Measurements from ENCODE around the gene ACSS1.

The ACSS1 gene

DNA sequence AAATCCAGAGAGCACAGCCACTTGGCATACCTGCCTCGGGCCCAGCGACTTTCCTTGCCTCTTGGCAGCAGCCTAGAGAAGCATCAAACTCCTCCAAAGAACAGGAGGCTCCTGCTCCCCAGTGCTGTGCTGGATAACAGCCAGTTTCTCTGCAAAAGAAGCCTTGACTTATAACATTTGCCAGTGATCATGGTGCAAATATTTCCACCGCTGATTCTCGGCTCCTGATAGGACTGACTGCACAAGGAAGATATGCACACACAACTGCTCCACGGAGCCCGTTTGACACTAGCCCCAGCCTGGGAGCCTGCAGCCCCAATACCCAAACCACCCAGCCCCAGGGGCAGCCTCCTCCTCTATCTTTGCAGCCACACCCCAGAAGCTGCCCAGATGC lies 17.5 kb downstream of the ACSS1 start:
- no peaks in the 10 kb centered on the region for H3K36me3 ChIP-seq (ENCODE audit: control insufficient read depth, insufficient read depth, low read length)
- H3K27me3 ChIP-seq (ENCODE audit: control insufficient read depth, insufficient read depth, low read length), result no peaks in the 10 kb centered on the region
- H3K9ac ChIP-seq (ENCODE audit: low read depth, low read length), result no peak overlapping the region
- no peaks in the 10 kb centered on the region for H3K9me3 ChIP-seq (ENCODE audit: control insufficient read depth, insufficient read depth, low read length)
- no peaks in the 10 kb centered on the region for H3K4me1 ChIP-seq (ENCODE audit: control insufficient read depth, insufficient read depth, low read length)
- no peak overlapping the region for H3K4me3 ChIP-seq (ENCODE audit: low read depth, low read length)

DNA sequence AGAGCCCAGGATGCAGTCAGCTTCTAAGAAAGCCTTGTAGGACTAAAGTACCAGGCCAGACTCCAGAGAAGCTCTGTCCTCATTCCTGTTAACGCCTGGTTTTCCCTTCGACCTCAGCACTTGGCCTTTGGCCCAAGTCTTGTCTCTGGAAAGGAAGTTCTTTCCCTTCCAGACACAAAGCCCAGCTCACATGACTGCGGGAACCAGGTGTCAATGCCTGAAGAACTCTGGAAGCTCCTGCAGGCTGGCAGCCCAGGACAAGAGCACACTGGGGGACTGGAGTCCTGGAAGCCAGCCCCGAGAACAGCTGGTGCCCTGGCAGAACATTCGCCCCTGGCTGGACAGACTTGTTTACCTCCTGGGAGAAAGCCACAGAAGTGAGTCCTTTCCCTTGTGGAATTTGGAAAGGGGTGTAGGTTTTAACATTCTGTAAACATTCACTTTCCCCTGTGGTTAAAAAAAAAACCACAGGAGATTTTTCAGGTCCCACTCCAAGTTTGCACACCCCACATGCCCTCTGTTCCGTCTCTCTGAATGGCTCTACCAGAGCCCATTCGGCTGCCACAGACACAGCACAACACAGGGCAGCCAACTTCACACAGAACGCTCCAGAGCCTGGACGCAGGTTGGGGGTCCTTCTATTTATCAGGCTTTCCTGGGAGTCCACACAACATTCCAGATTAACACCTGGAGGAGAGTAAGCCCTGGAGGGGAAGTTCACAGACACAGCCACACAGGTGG lies 18.1 kb downstream of the ACSS1 start:
- no peaks in the 10 kb centered on the region for H3K27me3 ChIP-seq (ENCODE audit: control insufficient read depth, insufficient read depth, low read length)
- no peaks in the 10 kb centered on the region for H3K4me1 ChIP-seq (ENCODE audit: control insufficient read depth, insufficient read depth, low read length)
- H3K9me3 ChIP-seq (ENCODE audit: control insufficient read depth, insufficient read depth, low read length), result no peaks in the 10 kb centered on the region
- no peak overlapping the region for H3K9ac ChIP-seq (ENCODE audit: low read depth, low read length)
- no peak overlapping the region for H3K4me3 ChIP-seq (ENCODE audit: low read depth, low read length)
- H3K36me3 ChIP-seq (ENCODE audit: control insufficient read depth, insufficient read depth, low read length), result no peaks in the 10 kb centered on the region

DNA sequence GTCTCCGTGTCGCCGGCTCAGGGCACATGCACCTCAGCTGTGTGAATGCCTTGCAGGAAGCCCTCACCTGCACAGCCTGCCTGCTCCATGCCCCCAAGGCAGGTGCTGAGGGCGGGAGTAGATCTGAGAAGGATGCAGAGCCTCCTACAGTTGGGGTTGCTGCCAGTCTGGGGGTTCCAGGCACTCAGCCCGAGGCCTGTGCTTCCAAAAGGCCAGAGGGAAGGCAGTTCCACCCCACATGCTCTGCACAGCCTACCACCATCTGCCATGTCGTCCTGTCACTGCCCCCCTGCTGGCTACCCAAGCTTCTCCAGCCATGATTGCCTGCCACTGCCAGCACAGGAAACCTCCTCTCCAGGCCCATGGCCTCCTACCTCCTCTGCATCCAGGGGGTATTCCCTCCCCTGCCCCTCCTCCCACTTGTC lies 19.3 kb downstream of the ACSS1 start:
- no peak overlapping the region for H3K9ac ChIP-seq (ENCODE audit: low read depth, low read length)
- H3K27me3 ChIP-seq (ENCODE audit: control insufficient read depth, insufficient read depth, low read length), result peaks cover 3% of the 10 kb centered on the region
- H3K4me1 ChIP-seq (ENCODE audit: control insufficient read depth, insufficient read depth, low read length), result no peaks in the 10 kb centered on the region
- H3K9me3 ChIP-seq (ENCODE audit: control insufficient read depth, insufficient read depth, low read length), result no peaks in the 10 kb centered on the region
- H3K4me3 ChIP-seq (ENCODE audit: low read depth, low read length), result no peak overlapping the region
- H3K36me3 ChIP-seq (ENCODE audit: control insufficient read depth, insufficient read depth, low read length), result no peaks in the 10 kb centered on the region

DNA sequence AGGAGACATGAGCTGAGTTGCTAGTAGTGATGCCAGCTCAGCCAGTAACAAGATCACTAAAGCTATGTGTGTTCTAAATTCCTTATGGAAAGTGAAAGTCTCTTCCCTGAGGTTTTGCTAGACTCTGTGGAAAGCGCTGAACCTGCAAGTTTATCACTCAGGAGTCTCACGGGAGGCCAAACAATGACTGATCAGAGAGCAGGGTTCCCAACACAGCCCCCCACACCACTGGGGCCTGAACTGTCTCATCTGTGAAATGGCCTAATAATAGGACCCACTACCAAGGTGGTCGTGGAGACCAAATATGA lies 19.9 kb downstream of the ACSS1 start:
- no peak overlapping the region for H3K4me3 ChIP-seq (ENCODE audit: low read depth, low read length)
- H3K9me3 ChIP-seq (ENCODE audit: control insufficient read depth, insufficient read depth, low read length), result no peaks in the 10 kb centered on the region
- no peaks in the 10 kb centered on the region for H3K36me3 ChIP-seq (ENCODE audit: control insufficient read depth, insufficient read depth, low read length)
- no peak overlapping the region for H3K9ac ChIP-seq (ENCODE audit: low read depth, low read length)
- peaks cover under 1% of the 10 kb centered on the region for H3K4me1 ChIP-seq (ENCODE audit: control insufficient read depth, insufficient read depth, low read length)
- H3K27me3 ChIP-seq (ENCODE audit: control insufficient read depth, insufficient read depth, low read length), result peaks cover 3% of the 10 kb centered on the region

DNA sequence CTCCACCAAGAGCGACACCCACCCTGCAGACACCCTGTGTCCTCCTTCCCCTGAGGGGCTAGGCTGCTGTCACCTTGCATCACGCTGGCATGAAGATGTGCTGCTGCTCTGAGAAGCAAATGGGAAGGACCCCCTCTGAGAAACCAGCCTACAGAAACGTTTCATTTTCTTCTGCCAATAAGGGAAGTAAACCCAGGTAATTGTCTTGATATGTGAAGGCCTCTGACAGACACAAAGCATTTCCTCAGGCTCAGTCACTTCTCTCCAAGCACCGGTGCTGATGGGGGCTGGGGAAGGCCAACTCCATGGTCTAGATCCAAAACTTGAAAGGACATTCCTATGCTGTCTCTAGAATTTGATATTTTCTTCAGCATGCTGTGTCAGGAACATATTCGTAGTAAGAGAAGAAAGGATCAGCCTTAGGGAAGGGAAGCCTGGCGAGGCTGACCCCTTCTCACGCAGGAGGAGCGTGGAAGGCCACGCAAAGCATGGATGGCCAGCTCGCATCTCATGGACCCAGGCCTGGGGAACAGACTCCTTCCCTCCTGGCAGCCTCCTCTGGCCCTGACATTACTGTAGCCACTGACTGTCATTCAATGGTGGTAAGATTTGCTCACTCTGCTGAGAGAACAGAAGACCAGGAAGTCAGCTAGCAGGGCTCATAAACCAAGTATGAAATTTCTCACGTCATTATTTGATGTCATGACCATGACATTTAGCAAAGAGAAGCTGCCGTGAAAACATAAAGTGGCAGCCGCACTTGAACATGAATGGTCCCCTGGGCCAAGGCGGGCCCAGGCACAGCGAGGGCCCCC lies 20.4 kb downstream of the ACSS1 start:
- Histone ChIP-seq H3K9ac (ENCODE audit: low read depth, low read length) (no peak overlapping the region), H3K4me3 (ENCODE audit: low read depth, low read length) (no peak overlapping the region), H3K36me3 (ENCODE audit: control insufficient read depth, insufficient read depth, low read length) (no peaks in the 10 kb centered on the region), H3K4me1 (ENCODE audit: control insufficient read depth, insufficient read depth, low read length) (peaks cover 2% of the 10 kb centered on the region), H3K27me3 (ENCODE audit: control insufficient read depth, insufficient read depth, low read length) (peaks cover 3% of the 10 kb centered on the region), H3K9me3 (ENCODE audit: control insufficient read depth, insufficient read depth, low read length) (no peaks in the 10 kb centered on the region)

DNA sequence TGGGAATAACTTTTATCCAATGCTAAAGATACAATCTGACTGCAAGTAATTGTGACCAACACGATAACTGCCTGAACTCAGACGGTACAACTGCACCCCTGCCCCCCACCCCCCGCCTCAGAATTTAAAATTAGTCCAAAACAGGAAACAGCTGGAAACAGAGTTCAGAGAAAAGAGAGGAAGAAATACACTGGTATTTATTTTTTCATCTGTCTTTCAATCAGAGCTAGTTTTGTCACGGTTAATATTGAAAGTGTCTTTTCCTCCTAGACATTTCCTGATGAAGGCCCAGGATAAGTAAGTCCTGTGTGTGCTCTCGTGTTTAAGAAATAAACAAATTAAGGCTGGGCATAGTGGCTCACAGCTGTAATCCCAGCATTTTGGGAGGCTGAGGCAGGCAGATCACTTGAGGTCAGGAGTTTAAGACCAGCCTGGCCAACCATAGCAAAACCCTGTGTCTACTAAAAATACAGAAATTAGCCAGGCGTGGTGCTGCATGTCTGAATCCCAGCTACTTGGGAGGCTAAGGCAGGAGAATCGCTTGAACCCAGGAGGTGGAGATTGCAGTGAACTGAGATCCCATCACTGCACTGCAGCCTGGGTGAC lies 21.5 kb downstream of the ACSS1 start:
- Histone ChIP-seq H3K9me3 (ENCODE audit: control insufficient read depth, insufficient read depth, low read length) (no peaks in the 10 kb centered on the region), H3K4me3 (ENCODE audit: low read depth, low read length) (no peak overlapping the region), H3K27me3 (ENCODE audit: control insufficient read depth, insufficient read depth, low read length) (peaks cover 3% of the 10 kb centered on the region), H3K4me1 (ENCODE audit: control insufficient read depth, insufficient read depth, low read length) (peaks cover 2% of the 10 kb centered on the region), H3K9ac (ENCODE audit: low read depth, low read length) (no peak overlapping the region), H3K36me3 (ENCODE audit: control insufficient read depth, insufficient read depth, low read length) (no peaks in the 10 kb centered on the region)

DNA sequence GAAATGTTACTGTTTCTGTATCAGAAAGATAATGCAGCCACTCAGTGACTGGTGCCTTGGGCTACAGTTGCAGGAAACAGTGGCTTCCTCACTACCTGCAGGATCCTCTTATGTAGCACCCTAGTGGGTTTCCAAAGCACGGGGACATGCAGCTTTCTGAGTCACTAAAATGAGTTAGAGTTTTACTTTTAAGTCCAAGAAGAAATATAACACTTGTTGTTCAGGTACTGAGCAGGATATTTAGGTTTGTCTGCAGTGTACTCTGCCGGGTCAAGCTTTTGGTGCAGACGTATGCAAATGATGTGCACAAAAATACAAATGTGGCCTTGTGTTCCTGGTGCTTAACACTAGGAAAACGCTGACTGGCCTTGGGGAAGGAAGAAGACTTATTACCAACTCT lies 22.0 kb downstream of the ACSS1 start:
- H3K4me1 ChIP-seq (ENCODE audit: control insufficient read depth, insufficient read depth, low read length), result peaks cover 2% of the 10 kb centered on the region
- no peak overlapping the region for H3K4me3 ChIP-seq (ENCODE audit: low read depth, low read length)
- no peaks in the 10 kb centered on the region for H3K36me3 ChIP-seq (ENCODE audit: control insufficient read depth, insufficient read depth, low read length)
- peaks cover 3% of the 10 kb centered on the region for H3K27me3 ChIP-seq (ENCODE audit: control insufficient read depth, insufficient read depth, low read length)
- H3K9me3 ChIP-seq (ENCODE audit: control insufficient read depth, insufficient read depth, low read length), result no peaks in the 10 kb centered on the region
- no peak overlapping the region for H3K9ac ChIP-seq (ENCODE audit: low read depth, low read length)

DNA sequence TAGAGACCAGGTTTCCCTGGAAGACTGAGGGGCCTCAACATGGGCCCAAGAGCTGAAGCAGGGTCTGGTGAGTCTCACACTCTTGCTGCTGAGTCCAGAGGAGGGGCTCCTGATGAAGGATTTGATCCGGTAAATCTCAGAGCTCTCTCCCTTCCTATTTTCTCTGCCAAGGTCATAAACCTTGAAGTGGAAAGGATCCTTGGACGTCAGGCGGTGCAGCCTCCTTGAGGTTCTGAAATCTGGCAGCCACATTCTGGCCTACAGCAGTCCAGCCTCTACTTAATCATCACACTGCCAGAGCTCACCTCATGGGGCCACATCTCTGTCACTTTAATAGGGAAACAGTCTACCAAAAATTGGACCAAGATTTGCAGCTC lies 24.0 kb downstream of the ACSS1 start:
- no peak overlapping the region for H3K9ac ChIP-seq (ENCODE audit: low read depth, low read length)
- peaks cover 2% of the 10 kb centered on the region for H3K4me1 ChIP-seq (ENCODE audit: control insufficient read depth, insufficient read depth, low read length)
- no peak overlapping the region for H3K4me3 ChIP-seq (ENCODE audit: low read depth, low read length)
- H3K36me3 ChIP-seq (ENCODE audit: control insufficient read depth, insufficient read depth, low read length), result no peaks in the 10 kb centered on the region
- H3K9me3 ChIP-seq (ENCODE audit: control insufficient read depth, insufficient read depth, low read length), result no peaks in the 10 kb centered on the region
- H3K27me3 ChIP-seq (ENCODE audit: control insufficient read depth, insufficient read depth, low read length), result peaks cover 3% of the 10 kb centered on the region

DNA sequence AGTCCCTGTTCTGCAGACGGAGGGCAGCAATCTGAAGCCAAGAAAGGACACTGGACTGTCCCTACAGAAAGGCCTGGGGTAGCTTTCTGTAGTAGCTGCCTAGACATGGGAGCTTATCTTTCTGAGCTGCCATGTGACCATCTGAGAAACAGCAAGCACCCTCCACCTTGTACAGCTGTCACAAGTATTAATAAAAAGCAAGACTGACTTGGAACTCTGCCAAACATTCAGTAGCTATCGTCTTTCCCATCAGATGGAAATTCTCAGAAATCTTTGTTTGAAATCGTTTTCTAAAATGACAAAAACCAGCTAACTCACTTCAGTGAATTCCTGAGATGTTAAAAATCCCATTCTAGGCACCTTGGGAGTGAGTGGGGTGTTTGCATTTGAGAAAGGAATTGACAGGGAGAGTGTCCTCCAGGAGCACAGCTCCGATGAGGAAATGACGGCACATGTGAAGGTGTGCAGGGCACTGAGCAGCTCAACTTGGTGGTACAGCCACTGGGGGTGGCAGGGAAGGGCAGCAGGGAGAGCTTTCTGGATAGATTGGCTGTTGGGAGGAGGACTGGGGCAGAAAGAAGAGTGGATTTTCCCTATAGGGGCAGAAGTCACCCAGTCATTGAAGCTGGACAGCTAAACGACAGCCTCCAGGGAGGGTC lies 24.5 kb downstream of the ACSS1 start:
- no peaks in the 10 kb centered on the region for H3K9me3 ChIP-seq (ENCODE audit: control insufficient read depth, insufficient read depth, low read length)
- no peak overlapping the region for H3K4me3 ChIP-seq (ENCODE audit: low read depth, low read length)
- no peaks in the 10 kb centered on the region for H3K36me3 ChIP-seq (ENCODE audit: control insufficient read depth, insufficient read depth, low read length)
- H3K27me3 ChIP-seq (ENCODE audit: control insufficient read depth, insufficient read depth, low read length), result peaks cover 3% of the 10 kb centered on the region
- peaks cover 2% of the 10 kb centered on the region for H3K4me1 ChIP-seq (ENCODE audit: control insufficient read depth, insufficient read depth, low read length)
- no peak overlapping the region for H3K9ac ChIP-seq (ENCODE audit: low read depth, low read length)

DNA sequence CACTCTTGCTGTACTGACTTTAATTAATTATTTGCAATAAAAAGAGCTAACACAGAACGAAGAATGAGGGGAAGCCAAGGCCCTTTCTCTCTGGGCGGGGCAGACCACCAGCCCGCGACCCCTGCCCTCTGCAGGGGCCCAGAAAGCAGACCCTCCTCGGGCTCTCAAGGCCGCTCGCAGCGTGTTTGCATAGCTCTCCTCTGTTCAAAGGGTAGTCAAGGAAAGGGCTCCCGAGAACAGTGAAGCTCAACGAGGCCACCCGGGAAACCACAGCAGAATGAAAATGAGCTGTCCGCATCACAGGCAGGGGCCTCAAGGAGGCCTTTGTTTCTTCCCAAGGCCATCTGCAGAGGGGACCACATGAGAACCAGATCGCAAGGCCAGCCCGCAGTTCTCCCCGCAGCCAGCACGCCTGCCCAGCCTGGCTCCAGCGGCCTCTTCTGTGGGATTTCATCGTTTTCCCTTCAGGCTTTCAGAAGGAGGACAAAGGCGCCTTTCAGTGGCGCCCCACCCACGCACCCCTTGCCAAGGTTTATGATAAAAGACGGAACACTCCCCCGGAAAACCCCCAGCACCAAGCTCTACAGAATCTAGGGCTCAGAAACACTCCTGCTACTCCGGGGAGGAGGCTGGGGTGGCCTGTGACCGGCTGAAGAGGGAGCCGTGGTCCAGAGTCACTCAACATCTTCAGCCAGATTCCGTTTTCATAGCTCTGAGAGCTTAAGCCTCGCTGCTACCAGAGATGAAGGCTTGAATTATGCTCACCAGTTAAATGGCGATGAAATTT lies 25.3 kb downstream of the ACSS1 start:
- H3K4me3 ChIP-seq (ENCODE audit: low read depth, low read length), result no peak overlapping the region
- no peaks in the 10 kb centered on the region for H3K36me3 ChIP-seq (ENCODE audit: control insufficient read depth, insufficient read depth, low read length)
- H3K27me3 ChIP-seq (ENCODE audit: control insufficient read depth, insufficient read depth, low read length), result peaks cover 3% of the 10 kb centered on the region
- H3K9ac ChIP-seq (ENCODE audit: low read depth, low read length), result no peak overlapping the region
- no peaks in the 10 kb centered on the region for H3K9me3 ChIP-seq (ENCODE audit: control insufficient read depth, insufficient read depth, low read length)
- peaks cover 2% of the 10 kb centered on the region for H3K4me1 ChIP-seq (ENCODE audit: control insufficient read depth, insufficient read depth, low read length)

DNA sequence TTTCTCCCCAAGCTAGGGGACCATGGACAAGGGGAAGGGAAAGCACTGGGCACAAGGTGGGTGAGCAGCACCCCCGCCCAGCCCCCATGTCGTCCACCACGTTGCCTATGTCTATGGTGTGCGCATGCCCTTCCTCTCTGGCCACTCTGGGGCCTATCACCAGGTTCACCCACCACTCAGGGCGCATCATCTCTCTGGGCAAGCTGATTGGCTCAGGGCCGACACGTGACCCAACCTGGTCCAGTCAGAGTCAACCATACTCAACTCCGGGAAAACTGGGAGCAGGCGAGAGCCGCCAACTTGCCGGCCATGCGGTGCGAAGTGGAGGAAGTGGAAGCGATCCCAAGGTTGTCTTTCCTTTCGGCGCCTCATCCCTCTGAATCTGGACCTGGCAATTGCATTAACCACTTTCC lies 25.9 kb downstream of the ACSS1 start:
- no peaks in the 10 kb centered on the region for H3K36me3 ChIP-seq (ENCODE audit: control insufficient read depth, insufficient read depth, low read length)
- H3K9me3 ChIP-seq (ENCODE audit: control insufficient read depth, insufficient read depth, low read length), result no peaks in the 10 kb centered on the region
- H3K9ac ChIP-seq (ENCODE audit: low read depth, low read length), result no peak overlapping the region
- H3K4me1 ChIP-seq (ENCODE audit: control insufficient read depth, insufficient read depth, low read length), result peaks cover 2% of the 10 kb centered on the region
- no peak overlapping the region for H3K4me3 ChIP-seq (ENCODE audit: low read depth, low read length)
- peaks cover 3% of the 10 kb centered on the region for H3K27me3 ChIP-seq (ENCODE audit: control insufficient read depth, insufficient read depth, low read length)

All from iPS-15b (cell line).